Activated T-helper 1 cell treated with anti-CD3 and anti-CD28 coated beads, Interleukin-2, amount 50 U/mL, for 16 hours (primary cell): ENCODE data around the gene FANCC.
"Not testable (repeated sequence)": the region's sequence is repeated elsewhere in the genome, so short reads cannot be mapped to it uniquely, and the experiment has no call there.

Experiments used
- DNase-seq, 2 donors: peaks; one replicate each; pipeline ENCODE4 v3.0.0-alpha.2; 2020; ENCODE audit warnings: low read depth in 1 of 2, low spot score in 1 of 2

The FANCC gene

DNA sequence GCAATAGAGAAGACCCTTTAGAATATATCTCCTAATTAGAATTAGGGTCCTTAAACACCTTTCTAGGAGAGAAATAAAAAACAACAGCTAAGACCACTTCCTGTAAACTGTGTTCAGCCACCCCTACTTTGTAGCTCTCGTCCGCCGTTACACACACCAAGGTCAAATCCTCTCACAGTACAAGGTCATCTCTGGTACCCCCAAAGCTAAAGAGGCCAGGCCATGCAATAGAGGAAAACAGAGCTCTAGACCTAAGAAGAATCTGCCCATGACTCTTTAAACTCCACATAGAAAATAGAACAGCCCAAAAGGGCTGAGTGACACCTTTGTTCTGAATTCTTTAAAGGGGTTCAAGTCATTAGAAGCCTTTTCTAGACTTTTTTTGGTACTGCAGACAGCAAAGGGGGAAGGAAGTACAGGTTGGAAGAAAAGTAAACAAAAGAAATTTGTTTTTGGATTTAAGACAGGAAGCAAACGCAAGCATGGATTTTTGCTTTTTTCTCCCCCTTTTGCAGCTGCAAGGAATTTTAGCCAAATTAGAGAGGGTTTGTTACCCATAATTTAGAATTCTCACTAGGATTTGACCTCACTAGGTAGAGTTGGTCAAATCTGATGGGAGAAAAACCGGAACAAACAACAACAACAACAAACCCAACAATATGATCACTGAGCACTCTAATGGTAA lies 13.4 kb upstream of the FANCC start:
- no peak for DNase-seq

DNA sequence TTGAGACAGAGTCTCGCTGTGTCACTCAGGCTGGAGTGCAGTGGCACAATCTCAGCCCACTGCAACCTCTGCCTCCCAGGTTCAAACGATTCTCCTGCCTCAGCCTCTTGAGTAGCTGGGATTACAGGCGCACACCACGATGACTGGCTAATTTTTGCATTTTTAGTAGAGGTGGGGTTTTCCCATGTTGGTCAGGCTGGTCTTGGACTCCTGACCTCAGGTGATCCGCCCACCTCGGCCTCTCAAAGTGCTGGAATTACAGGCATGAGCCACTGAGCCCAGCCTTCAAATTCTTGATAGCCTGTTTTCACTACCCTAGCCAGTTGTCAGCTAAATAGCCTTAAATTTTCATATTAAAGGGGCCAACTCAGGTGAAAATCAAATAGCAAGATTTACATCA lies 11.6 kb upstream of the FANCC start:
- DNase-seq, result not testable (repeated sequence)

DNA sequence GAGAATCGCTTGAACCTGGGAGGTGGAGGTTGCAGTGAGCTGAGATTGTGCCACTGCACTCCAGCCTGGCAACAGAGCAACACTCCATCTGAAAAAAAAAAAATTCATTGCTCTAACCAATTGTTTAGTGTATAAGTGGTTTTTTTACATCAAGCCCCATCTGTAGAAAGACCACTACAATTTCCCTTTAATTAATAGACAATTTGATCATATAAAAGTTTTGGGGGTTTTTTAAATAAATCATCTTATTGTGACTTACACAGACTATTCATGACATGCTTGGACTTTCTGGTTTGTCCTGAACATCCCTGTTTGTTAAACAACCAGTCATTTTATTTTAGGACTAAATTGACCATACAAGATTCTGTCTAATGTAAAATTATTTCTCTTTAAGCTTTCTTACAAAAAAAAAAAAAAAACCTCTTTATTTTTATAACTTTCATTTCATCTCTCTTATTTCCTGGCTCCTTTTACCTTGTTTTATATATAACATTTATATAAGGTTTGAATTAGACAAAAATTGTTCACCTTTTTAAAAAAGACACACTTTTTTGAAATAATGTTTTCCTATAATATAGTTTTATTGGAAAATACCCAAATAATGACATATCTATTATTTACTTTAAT lies 9.8 kb upstream of the FANCC start:
- no peak for DNase-seq

DNA sequence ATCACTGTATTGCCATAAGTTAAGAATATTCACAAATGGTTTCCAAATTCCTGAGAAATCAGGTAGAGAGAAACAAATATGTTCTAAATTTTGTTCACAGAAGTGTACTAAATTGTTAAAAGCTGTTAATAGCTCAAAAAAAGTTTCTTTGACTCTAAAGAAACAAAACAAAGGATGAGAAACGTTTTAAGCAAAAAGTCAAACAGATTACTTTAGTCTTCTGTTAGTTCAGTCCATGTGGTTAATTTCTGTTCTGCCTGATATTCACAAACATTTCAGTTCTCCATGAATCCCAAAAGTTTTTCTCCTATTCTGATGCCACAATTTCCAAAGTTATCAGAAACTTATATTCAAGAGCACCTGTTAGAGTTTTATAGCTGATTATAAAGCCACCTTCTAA lies 7.7 kb upstream of the FANCC start:
- DNase-seq, result no peak

DNA sequence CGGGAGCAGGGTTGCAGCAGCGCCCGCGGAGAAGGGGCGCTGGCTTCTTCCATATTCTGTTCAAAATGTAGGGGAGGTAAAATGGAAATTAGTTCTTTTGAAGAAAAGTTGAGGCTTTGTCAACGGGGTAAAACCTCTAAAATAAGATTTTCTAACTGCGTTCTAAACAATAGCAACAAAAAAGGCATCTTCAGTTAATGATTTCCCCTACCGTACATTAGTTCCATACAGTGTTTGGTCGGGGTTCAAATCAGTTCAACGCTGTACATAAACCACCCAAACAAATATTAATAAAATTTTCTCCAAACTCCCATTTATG lies 343 bp upstream of the FANCC start:
- no peak for DNase-seq

DNA sequence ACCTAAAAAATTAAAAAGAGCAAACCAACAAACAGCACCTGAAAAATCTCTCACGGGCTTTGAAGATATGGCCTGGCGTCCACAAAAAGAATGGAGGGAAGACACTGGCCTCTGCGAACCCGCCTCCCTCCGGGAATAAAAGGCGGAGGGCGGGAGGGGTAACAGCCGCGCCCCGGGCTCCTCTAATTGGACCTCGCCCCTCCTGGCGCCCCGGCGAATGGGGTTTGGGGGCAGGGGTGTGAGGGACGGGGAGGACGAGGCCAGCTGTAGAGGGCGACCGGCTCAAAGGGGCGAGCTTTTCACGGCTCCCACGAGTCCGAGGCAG lies 753 bp downstream of the FANCC start:
- DNase-seq, result no peak

DNA sequence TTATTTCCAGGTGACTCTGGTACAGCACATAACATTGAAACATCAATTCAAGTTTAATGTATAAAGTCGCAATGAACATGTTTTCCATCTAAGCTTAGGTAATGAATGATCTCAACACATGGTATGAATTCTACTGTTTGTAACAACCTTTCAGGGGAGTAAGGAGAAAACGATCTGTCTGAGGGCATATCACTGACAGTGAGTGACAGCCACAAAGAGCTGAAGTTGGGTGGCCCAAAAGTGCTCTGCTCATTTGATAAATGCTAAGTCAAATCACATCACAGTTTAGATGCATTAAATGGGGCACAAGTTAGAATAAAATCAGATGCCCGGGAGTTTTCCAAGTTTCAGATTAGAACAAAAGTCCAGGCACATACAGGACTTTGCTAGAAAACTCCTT lies 1.2 kb downstream of the FANCC start:
- no peak for DNase-seq

DNA sequence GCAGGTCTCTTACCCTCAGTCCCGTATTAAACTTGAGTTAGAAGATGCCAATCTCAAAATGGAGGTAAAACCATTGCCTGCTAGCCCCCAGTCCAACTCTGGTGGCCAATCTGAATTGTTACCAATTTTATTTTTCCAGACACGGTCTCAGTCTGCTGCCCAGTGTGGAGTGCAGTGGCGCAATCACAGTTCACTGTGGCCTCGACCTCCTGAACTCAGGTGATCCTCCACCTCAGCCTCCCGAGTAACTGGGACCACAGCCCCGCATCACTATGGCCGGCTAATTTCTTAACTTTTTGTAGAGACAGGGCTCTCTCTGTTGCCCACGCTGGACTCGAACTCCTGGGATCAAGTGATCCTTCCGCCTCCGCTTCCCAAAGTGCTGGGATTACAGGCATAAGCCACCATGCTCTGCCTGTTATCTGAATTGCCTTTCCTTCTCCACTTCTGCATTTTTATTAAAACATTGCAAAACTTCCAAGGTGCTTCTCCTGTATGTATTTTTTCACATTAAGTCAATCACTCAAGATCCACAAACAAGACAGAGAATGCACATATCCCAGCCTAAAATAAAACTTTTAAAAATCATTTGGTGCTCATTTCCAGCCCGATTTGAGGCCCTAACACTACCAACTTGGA lies 2.3 kb downstream of the FANCC start:
- no peak for DNase-seq

DNA sequence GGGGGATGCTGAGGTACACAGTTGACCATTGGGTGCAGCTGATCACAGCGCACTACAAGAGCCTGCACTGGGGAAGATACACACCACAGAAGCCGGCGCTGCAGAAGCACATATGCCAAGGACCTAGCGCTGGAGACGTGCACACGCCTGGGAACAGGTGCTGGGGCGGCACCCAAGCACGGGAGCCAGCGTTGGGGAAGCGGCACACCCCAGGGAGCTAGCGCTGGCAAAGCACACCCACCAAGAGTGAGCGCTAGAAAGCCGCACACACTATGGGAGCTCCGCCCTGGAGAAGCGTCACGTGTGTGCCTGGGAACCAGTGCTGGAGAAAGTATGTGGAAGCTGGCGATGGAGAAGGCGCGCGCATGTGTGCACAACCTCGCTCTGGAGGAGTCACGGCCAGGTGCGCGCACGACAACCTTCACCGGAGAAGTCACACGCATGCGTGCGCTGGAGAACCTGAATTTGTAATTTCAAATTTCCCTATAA lies 4.5 kb downstream of the FANCC start:
- no peak for DNase-seq

DNA sequence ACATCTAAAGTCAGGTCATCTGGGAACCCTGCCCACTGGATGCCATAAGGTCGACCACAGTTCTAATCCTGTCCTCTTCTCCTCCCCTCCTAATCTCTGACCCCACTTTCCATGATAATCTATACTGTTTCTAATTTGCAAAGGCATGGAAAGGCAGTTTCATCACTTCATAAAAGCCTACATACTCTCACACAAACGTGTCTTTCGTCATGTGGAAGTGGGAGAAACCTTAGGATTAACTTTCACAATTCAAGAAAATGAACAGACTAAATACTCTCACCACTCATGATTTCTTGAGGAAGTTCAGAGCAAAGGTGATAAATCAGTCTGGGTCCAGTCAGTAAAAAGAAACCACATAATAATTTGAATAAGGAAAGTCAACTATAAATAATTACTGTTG lies 5.5 kb downstream of the FANCC start:
- no peak for DNase-seq

DNA sequence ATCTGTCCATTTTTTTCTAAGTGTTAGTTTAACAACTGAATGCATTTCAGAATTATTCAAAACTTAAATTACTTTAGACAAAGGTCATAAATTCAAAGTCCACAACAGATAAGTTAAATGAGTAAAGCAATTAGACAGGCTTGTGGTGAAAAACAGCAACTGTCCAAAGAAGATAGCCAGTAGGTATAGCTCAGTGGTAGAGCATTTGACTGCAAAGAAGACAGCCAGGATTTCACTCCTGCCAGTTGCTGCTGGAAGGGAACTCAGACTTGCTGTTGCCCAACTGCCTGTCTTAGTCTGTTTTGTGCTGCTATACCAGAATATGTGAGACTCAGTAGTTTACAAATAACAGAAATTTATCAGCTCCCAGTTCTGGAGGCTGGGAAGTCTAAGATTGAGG lies 10.0 kb downstream of the FANCC start:
- DNase-seq, result no peak

DNA sequence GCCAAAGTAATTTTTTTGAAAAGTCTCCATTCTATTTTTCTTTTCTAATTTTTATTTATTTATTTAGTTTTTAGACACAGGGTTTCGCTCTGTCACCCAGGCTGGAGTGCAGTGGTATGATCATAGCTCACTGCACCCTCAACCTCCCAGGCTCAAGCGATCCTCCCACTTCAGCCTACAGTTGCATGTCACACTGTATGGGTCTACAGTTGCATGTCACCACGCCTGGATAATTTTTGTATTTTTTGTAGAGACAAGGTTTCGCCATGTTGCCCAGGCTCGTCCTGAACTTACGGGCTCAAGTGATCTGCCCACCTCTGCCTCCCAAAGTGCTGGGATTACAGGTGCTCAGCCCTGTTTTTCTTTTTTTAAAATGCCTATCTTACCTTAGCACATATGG lies 10.7 kb downstream of the FANCC start:
- DNase-seq, result no peak

DNA sequence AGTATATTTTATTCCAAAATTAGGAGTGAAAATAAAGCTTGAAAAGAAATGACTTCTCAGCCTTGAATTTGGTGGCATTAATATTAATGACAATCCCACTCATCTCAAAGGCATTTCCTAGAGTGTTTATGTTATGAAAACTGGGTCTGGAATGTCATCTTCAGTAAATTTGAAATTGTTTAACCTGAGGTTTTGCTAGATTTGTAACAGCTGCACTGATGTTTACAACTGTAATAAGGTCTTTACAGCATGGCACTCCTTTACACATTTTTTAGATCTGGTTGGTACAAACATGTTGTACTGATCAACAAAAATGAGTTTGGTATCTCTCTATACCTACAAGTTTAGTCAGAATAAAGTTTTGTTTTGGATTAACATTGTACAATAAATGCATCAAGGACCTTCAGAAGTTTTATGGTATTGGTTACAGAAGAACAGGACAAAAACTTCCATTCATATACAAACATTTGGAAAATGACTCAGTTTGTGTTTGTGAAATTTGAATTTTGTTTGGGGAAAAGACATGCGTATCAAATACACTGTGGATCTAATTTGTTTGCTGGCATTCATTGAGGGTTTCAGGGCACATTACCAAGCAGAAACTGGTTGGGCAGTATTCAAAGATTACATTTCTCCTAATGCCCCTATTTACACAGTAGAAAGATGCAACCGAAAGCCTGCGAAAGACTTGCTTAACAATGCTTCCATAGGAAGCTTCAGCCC lies 11.6 kb downstream of the FANCC start:
- no peak for DNase-seq

DNA sequence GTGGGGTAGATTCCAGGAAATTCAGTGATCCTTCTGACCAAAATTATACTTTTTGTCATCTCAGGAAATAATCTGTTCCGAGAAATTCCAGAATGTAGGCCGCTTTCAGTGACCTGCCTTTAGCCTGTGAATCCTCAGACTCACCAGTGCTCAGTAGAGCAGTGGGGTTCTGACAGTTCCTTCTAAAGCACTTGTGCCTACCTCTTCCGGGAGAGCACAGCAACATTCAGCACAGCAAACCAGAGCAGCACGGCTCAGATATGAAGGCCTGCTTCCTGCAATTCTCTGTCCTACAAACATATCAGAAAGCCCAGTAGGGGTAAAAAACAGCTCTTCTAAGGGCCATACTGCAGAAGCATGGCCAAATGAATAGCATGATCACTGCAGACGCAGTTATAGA lies 15.0 kb downstream of the FANCC start:
- no peak for DNase-seq

DNA sequence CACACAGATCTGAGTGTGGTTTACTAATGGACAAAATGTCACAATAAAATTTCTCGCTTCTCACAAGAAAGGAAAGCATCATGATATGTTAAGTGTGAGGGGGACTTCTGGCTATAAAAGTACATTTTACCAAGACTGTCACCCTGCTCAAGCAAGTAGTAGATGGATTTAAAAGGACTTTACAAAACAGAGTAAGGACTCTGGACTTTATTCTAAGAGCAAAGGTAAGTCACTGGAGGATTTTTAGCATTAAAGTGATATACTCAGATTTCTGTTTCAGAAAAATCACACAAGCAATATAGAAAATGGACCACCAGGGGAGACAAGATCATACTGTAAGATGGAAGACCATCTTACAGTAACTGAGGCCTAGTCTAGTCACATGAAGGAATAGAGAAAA lies 19.7 kb downstream of the FANCC start:
- no peak for DNase-seq

DNA sequence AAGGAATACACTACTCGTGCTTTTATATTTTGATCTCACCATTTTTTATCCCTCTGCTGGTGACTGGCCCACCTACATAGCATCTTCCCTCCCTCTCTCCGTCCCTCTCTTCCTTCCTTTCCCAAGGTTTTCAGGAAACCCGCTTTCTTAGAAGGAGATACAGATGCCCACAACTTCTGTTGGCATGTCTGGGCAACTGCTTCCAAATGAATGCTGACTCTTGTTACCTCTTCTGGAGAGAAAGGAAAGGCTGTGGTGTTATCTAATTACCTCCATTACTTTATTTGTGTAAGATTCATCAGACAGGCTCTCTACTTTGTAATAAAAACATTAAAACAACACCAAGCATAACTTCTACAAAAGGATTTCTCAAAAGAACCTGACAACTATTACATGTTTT lies 20.2 kb downstream of the FANCC start:
- no peak for DNase-seq

DNA sequence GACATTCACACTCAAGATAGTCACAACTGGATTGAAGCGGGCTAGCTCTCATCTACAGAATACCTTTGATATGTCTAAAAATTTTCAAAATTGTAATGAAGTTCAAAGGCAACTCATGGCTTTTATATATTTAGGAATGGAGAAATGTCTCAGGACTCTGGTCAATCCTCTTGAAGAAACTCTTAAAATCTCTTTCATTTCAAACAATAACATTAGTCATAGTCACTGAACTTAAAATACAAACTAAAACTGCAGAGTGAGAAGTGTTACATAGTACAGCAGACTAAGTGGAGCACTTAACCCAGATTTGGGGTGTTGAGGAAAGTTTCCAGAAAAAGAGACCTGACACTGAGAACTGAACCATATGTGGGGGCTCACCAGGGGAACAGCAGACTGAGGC lies 20.7 kb downstream of the FANCC start:
- no peak for DNase-seq

DNA sequence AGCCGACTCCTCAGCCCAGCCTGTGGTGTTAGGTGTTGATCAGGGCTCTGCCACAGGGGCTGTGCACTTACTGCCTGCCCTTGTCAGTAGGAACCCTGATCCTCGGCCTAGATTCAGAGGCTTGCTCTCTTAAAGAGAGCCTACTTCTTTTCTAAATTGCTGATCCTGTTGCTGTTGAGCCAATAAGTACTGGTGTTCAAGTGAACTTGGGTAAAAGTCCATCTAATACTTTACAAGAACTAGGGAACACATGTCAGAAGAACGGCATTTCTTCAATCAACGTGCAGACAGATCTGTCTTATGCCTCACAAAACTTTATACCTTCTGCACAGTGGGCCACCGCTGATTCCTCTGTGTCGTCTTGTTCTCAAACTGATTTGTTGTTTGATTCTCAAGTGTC lies 24.2 kb downstream of the FANCC start:
- not testable (repeated sequence) for DNase-seq

DNA sequence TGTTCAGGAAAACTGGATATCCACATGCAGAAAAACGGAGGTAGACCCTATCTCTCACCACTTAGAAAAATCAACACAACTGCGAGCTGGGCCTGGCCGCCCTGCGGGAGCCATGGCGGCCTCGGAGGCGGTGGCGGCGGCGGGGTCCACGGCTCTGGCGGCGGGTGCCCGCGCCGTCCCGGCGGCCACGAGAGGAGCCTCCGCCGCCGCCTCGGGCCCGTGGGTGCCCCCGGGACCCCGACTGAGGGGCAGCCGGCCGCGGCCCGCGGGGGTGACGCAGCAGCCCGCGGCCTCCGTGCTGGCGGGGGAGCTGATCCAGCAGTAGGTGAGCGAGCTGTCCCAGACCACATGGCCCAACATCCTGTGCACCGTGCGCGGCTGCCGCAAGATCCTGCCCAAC lies 25.3 kb downstream of the FANCC start:
- no peak for DNase-seq

DNA sequence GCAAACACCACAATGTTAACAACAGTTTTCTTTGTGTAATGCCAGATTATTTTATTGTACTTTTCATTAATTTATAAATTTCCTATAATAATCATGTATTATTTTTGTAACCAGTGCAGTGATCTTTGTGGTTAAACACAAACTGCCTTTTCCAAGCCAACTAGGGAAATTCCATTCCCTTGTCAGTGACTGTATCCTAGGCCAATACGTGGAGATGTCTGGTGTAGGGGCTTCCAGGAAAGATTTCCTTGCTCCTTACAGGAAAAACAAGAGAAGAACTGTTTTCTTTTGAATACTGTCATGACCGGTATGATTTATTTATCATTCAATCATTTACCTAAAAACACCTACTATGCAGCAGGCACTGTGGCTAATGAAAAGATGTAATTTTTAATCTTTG lies 31.4 kb downstream of the FANCC start:
- DNase-seq, result no peak

DNA sequence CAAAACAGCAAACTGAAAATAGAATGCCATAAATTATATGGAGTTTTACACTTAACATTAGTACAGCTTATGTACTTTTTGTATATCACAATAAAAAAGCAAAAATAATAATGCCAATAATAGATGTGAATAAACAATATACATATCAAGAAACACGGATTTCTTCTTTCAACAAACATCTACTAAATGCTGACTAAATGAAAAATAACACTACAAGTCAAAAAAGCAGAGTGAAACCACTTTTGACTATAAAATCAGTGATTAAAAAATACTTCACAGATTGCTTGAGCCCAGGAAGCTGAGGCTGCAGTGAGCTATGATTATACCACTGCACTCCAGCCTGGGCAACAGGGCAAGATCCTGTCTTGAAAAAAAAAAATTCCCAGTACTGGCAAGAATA lies 32.2 kb downstream of the FANCC start:
- no peak for DNase-seq
